Body of pancreas (tissue), 4 donors: ENCODE measurements around the gene GOLGA8R.
"Not testable (repeated sequence)": the region's sequence is repeated elsewhere in the genome, so short reads cannot be mapped to it uniquely, and the experiment has no call there.

Experiments
- POLR2A ChIP-seq, 3 donors: fragments of 450-650 bp; IDR thresholded peaks; one replicate each; pipeline ENCODE4 v1.6.1; 2016; ENCODE audit warnings: antibody characterized with exemption in 3 of 3, mild to moderate bottlenecking in 2 of 3
- TF ChIP-seq, protein P1 (sequence below), 7 experiments: fragments of 450-650 bp in 4 of 7; fragments of 200-600 bp in 3 of 7; sonication (generic) in 3 of 7; IDR thresholded peaks; one replicate each; pipeline ENCODE4 v1.5.1; 2016 to 2019; ENCODE audit warnings: antibody characterized with exemption in 7 of 7

DNA sequence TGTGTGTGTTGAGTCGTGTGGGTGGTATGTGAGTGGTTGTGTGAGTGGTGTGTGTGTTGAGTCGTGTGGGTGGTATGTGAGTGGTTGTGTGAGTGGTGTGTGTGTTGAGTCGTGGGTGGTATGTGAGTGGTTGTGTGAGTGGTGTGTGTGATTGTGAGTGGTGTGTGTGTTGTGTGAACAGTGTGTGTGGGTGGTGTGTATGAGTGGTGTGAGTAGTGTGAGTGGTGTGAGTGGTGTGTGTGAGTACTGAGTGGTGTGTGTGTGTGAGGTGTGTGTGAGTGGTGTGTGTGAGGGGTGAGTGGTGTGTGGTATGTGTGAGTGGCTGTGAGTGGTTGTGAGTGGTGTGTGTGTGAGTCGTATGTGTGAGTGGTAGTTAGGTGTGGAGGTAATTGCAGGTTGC lies 38.2 kb downstream of the GOLGA8R start:
- TF ChIP-seq, protein P1, sequence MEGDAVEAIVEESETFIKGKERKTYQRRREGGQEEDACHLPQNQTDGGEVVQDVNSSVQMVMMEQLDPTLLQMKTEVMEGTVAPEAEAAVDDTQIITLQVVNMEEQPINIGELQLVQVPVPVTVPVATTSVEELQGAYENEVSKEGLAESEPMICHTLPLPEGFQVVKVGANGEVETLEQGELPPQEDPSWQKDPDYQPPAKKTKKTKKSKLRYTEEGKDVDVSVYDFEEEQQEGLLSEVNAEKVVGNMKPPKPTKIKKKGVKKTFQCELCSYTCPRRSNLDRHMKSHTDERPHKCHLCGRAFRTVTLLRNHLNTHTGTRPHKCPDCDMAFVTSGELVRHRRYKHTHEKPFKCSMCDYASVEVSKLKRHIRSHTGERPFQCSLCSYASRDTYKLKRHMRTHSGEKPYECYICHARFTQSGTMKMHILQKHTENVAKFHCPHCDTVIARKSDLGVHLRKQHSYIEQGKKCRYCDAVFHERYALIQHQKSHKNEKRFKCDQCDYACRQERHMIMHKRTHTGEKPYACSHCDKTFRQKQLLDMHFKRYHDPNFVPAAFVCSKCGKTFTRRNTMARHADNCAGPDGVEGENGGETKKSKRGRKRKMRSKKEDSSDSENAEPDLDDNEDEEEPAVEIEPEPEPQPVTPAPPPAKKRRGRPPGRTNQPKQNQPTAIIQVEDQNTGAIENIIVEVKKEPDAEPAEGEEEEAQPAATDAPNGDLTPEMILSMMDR (IDR thresholded peaks at IDR 0.05) = not testable (repeated sequence)
- not testable (repeated sequence) for TF ChIP-seq POLR2A (IDR thresholded peaks at IDR 0.05)
